Adrenal gland (tissue), 5 donors: Measurements from ENCODE around the gene WDHD1.

Experiments
- CTCF ChIP-seq, 6 experiments: fragments of 450-650 bp in 4 of 6; fragments of 200-600 bp in 2 of 6; sonication (generic) in 1 of 6; IDR thresholded peaks; 1 replicate in 5 of 6; 2 replicates in 1 of 6; pipeline versions ENCODE4 v1.5.1 to v1.8.0; 2016 to 2021; ENCODE audit warnings: antibody characterized with exemption in 6 of 6, mild to moderate bottlenecking in 2 of 6, moderate library complexity in 1 of 6
- POLR2A ChIP-seq, 2 donors: fragments of 450-650 bp; IDR thresholded peaks; one replicate each; pipeline ENCODE4 v1.6.1; 2017; ENCODE audit warnings: antibody characterized with exemption in 2 of 2, mild to moderate bottlenecking in 2 of 2, moderate library complexity in 1 of 2
- donor health status: DM: no; HTN: no; CAD: no.

DNA sequence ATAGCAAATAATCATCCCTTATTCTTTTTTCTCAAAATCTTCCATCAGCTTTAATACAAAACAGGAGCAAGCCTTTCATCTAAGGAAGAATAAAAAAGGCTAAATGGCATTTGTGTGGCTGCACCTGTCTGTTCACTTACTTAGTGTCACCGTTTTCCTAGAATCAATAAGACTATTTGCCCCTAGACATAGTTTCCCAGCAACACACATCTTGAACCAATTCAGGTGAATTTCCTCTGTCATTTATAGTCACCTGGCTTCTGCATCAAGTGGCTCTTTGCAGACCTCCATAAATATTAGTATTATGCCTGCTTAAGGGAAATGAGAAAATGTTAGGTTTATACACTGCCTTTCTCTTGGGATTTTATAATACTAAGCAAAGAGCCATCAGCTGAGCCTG is 106.8 kb downstream of the WDHD1 start:
- TF ChIP-seq CTCF (IDR thresholded peaks at IDR 0.05), result no peak
- no peak for TF ChIP-seq POLR2A (IDR thresholded peaks at IDR 0.05)
